ENCODE measurements around the gene IL22RA1. TPM values are rescaled to one million over a fixed set of nuclear protein-coding genes. Genes with fewer than 3 reads are reported as not detected.

Gene IL22RA1
- total and polyA plus RNA-seq, 10 of the 15 experiments (the other 5 are each of a cell fraction or from before 2014, with no cell fraction given): not detected

DNA sequence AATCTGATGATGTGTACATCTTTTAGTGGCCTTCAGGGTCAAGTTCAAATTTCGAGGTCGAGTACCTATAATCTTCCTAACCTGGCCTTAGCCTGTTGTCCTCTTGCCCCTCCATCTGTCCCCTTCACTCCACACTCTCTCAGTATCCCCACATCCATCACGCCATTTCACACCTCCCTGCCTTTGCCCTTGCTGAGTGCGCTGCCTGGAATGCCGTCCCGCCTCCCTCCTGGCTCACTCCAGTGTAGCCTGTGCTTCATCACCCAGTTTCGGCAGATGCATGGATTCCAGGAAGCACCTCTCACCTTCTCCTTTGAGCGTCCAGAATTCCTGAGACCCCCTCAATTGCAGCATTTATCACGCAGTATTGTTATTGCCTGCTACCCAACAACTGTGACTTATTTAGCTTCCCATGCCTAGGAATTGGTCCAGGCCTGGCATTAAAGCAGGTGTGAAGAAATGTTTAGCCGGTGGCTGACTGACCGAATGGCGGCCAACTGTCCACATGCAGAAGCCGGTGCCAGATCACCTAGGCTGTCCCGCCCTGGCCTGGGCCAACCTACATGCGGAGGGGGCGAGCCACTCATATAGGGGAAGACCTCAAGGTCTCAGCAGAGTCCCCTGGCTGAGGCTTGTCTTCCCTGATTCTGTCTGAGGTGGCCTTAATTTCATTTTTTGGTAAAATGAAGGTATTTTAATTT is 65.5 kb downstream of the IL22RA1 start:
- Histone ChIP-seq H3K27ac (ENCODE audit: control insufficient read depth, insufficient read depth) (no peak overlapping the region), H3K36me3 (ENCODE audit: control insufficient read depth in 2 of 2, insufficient read depth in 2 of 2, low read length in 1 of 2) (no peaks in the 10 kb centered on the region), H3K4me2 (ENCODE audit: control insufficient read depth, insufficient read depth) (no peak overlapping the region), H3K9me3 (replicated peaks; ENCODE audit: control insufficient read depth, insufficient read depth, low read length) (no peaks in the 10 kb centered on the region), H4K20me1 (ENCODE audit: control insufficient read depth, insufficient read depth) (no peaks in the 10 kb centered on the region), H3K4me1 (ENCODE audit: control insufficient read depth, insufficient read depth, low read length) (no peaks in the 10 kb centered on the region), H3K4me3 (no peak overlapping the region), H3K27me3 (replicated peaks in 1 of 2; ENCODE audit: control insufficient read depth in 2 of 2, insufficient read depth in 2 of 2, low read length in 1 of 2) (peaks cover 0 to 2% of the 10 kb centered on the region in 2 experiments; a peak in 2 of 4 replicates), H3K79me2 (ENCODE audit: control insufficient read depth, insufficient read depth, low read length) (no peaks in the 10 kb centered on the region), H2AFZ (ENCODE audit: control insufficient read depth, low read depth, low read length) (no peak overlapping the region), H3K9ac (ENCODE audit: control insufficient read depth, insufficient read depth, low read length) (no peak overlapping the region)
- CTCF ChIA-PET: no interaction called here
- no peak for TF ChIP-seq HDGF (IDR thresholded peaks at IDR 0.05)
- TF ChIP-seq, protein P1, sequence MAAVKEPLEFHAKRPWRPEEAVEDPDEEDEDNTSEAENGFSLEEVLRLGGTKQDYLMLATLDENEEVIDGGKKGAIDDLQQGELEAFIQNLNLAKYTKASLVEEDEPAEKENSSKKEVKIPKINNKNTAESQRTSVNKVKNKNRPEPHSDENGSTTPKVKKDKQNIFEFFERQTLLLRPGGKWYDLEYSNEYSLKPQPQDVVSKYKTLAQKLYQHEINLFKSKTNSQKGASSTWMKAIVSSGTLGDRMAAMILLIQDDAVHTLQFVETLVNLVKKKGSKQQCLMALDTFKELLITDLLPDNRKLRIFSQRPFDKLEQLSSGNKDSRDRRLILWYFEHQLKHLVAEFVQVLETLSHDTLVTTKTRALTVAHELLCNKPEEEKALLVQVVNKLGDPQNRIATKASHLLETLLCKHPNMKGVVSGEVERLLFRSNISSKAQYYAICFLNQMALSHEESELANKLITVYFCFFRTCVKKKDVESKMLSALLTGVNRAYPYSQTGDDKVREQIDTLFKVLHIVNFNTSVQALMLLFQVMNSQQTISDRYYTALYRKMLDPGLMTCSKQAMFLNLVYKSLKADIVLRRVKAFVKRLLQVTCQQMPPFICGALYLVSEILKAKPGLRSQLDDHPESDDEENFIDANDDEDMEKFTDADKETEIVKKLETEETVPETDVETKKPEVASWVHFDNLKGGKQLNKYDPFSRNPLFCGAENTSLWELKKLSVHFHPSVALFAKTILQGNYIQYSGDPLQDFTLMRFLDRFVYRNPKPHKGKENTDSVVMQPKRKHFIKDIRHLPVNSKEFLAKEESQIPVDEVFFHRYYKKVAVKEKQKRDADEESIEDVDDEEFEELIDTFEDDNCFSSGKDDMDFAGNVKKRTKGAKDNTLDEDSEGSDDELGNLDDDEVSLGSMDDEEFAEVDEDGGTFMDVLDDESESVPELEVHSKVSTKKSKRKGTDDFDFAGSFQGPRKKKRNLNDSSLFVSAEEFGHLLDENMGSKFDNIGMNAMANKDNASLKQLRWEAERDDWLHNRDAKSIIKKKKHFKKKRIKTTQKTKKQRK (IDR thresholded peaks at IDR 0.05; ENCODE audit: low read depth, low read length): no peak
- TF ChIP-seq EGR1 (IDR thresholded peaks at IDR 0.05; ENCODE audit: borderline replicate concordance in 1 of 2, low read depth in 2 of 2, low read length in 2 of 2): no peak
- no peak for TF ChIP-seq BHLHE40 (IDR thresholded peaks at IDR 0.05; ENCODE audit: borderline replicate concordance in 1 of 2, low read depth in 2 of 2, low read length in 1 of 2)
- TF ChIP-seq MTA3 (IDR thresholded peaks at IDR 0.05; ENCODE audit: borderline replicate concordance, low read length): no peak
- TF ChIP-seq GATAD2B (conservative IDR thresholded peaks at IDR 0.05; ENCODE audit: low read depth): no peak
- no peak for TF ChIP-seq RCOR1 (conservative IDR thresholded peaks at IDR 0.05; ENCODE audit: low read depth, low read length)
- no peak for TF ChIP-seq TCF12 (IDR thresholded peaks at IDR 0.05; ENCODE audit: low read depth, low read length)
- SMC1A ChIA-PET (ENCODE audit: uncharacterized antibody, unreplicated experiment): no interaction called here
- in situ Hi-C loops (cut with MboI): no loop called here
- FAIRE-seq (no peak), ATAC-seq (no peak), DNase-seq (ENCODE audit: low read depth, low spot score) (no peak)
- no TSS peak for BruUV-seq (replicated peaks)
- intact Hi-C loops (cut with micrococcal nuclease; ENCODE audit: unreplicated experiment): no loop called here
- WGBS (ENCODE audit: insufficient coverage, insufficient replicate concordance, low lambda C conversion rate, missing lambda C conversion rate): 67% methylated on average over 16 of the region's 16 CpGs
- POLR2A ChIA-PET: no interaction called here
- RAD21 ChIA-PET (ENCODE audit: unreplicated experiment): no interaction called here
